Gastroesophageal sphincter (tissue), 3 donors: Measurements from ENCODE around the gene LRRC8C.

Experiments
- EP300 ChIP-seq: sonication (generic); formaldehyde crosslinking; IDR thresholded peaks from one replicate; pipeline ENCODE4 v1.6.1; 2017; ENCODE audit warnings: antibody characterized with exemption, mild to moderate bottlenecking
- POLR2A ChIP-seq, 2 donors: fragments of 450-650 bp; IDR thresholded peaks; one replicate each; pipeline ENCODE4 v1.6.1; 2017; ENCODE audit warnings: antibody characterized with exemption in 2 of 2, mild to moderate bottlenecking in 2 of 2, moderate library complexity in 1 of 2
- POLR2AphosphoS5 ChIP-seq: sonication (generic); formaldehyde crosslinking; IDR thresholded peaks from one replicate; pipeline ENCODE4 v1.6.1; 2017; ENCODE audit warnings: antibody characterized with exemption
- TF ChIP-seq, protein P1 (sequence below), 4 experiments: fragments of 200-600 bp in 2 of 4; fragments of 450-650 bp in 2 of 4; sonication (generic) in 1 of 4; IDR thresholded peaks; one replicate each; pipeline ENCODE4 v1.5.1; 2017 to 2019; ENCODE audit warnings: antibody characterized with exemption in 4 of 4, mild to moderate bottlenecking in 2 of 4, moderate library complexity in 2 of 4

DNA sequence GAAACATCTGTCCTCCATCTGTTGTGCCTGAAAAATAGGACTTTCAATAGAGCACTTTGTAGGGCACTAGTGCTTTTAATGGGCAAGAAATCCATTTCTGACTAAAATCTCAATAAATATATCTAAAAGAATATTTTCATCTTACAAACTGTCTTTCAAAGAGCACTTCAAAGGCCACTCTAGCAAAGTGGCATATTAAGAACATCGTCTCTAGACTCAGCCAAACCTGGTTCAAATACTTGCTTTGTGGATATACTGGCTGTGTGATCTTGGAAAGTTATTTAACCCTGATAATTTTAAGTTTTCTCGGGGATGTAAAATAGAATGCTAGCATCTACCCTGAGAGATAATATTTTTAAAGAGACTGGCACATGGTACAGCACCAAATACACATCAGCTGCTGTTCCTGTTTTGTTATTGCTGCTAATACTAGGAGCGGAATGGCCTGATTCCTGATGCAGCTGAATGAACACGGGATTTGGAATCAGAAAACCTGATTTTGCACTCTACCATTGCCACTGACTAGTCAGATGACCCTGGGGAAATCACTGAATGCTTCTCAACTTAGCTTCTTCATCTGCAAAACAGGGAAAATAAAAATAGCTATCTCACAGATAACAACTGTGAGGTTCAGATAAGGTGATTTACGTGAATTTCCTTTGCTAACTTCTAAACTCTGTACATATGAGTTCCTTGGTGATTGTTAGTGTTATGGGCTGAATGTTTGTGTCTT is 25.2 kb upstream of the LRRC8C start:
- TF ChIP-seq, protein P1, sequence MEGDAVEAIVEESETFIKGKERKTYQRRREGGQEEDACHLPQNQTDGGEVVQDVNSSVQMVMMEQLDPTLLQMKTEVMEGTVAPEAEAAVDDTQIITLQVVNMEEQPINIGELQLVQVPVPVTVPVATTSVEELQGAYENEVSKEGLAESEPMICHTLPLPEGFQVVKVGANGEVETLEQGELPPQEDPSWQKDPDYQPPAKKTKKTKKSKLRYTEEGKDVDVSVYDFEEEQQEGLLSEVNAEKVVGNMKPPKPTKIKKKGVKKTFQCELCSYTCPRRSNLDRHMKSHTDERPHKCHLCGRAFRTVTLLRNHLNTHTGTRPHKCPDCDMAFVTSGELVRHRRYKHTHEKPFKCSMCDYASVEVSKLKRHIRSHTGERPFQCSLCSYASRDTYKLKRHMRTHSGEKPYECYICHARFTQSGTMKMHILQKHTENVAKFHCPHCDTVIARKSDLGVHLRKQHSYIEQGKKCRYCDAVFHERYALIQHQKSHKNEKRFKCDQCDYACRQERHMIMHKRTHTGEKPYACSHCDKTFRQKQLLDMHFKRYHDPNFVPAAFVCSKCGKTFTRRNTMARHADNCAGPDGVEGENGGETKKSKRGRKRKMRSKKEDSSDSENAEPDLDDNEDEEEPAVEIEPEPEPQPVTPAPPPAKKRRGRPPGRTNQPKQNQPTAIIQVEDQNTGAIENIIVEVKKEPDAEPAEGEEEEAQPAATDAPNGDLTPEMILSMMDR (IDR thresholded peaks at IDR 0.05): no peak
- TF ChIP-seq POLR2A (IDR thresholded peaks at IDR 0.05) (no peak), POLR2AphosphoS5 (no peak), EP300 (no peak)
